Activated B cell treated with CpG ODN at 0.5 μM for 24 hours (primary cell): ENCODE measurements around the gene KLHL42. TPM values are rescaled to one million over a fixed set of nuclear protein-coding genes. Genes with fewer than 3 reads are reported as not detected.

Experiments
- ATAC-seq: fragments of 200-7000 bp; cut with Tn5 transposase; one replicate; pipeline ENCODE4 v1.10.0; 2021; ENCODE audit warnings: low read depth, mild to moderate bottlenecking, moderate library complexity
- CTCF ChIA-PET: fragments of 350-600 bp; sonication (Branson Sonifier 250); formaldehyde crosslinking; loops from one replicate; lab custom pipeline; 2021; ENCODE audit warnings: antibody characterized with exemption; lab: Charles Lee
- POLR2A ChIA-PET: fragments of 350-600 bp; sonication (Branson Sonifier 250); formaldehyde crosslinking; loops from one replicate; lab custom pipeline; 2021; ENCODE audit warnings: antibody characterized with exemption; lab: Charles Lee
- DNase-seq: peaks from one replicate; pipeline ENCODE4 v3.0.0; 2022
- H3K27ac Mint-ChIP-seq: one replicate; pipeline ENCODE4 v1.8.0; 2020; ENCODE audit warnings: mixed read lengths
- H3K27me3 Mint-ChIP-seq: one replicate; pipeline ENCODE4 v1.8.0; 2021; ENCODE audit warnings: mixed read lengths
- H3K36me3 Mint-ChIP-seq: one replicate; pipeline ENCODE4 v1.8.0; 2021; ENCODE audit warnings: low read depth, mixed read lengths
- H3K4me1 Mint-ChIP-seq: one replicate; pipeline ENCODE4 v1.8.0; 2021; ENCODE audit warnings: mixed read lengths
- H3K4me3 Mint-ChIP-seq: one replicate; pipeline ENCODE4 v1.8.0; 2020; ENCODE audit warnings: mild to moderate bottlenecking, mixed read lengths
- H3K9me3 Mint-ChIP-seq: one replicate; pipeline ENCODE4 v1.8.0; 2020; ENCODE audit warnings: mixed read lengths
- intact Hi-C: fragments of 100-400 bp; cut with micrococcal nuclease; formaldehyde crosslinking; loops from one replicate; pipeline ENCODE4 v1.15.1; 2024
- total RNA-seq: library from RNA; stranded (reverse); gene quantifications from 2 replicates; pipeline ENCODE4 v1.2.3, GENCODE V29; 2022
- TF ChIP-seq, protein P1 (sequence below): fragments of 200-600 bp; IDR thresholded peaks from one replicate; pipeline ENCODE4 v1.8.0; 2022; ENCODE audit warnings: antibody characterized with exemption, mild to moderate bottlenecking

KLHL42 gene
- total RNA-seq, 1 donor from 2014 or later = 19.3 TPM

DNA sequence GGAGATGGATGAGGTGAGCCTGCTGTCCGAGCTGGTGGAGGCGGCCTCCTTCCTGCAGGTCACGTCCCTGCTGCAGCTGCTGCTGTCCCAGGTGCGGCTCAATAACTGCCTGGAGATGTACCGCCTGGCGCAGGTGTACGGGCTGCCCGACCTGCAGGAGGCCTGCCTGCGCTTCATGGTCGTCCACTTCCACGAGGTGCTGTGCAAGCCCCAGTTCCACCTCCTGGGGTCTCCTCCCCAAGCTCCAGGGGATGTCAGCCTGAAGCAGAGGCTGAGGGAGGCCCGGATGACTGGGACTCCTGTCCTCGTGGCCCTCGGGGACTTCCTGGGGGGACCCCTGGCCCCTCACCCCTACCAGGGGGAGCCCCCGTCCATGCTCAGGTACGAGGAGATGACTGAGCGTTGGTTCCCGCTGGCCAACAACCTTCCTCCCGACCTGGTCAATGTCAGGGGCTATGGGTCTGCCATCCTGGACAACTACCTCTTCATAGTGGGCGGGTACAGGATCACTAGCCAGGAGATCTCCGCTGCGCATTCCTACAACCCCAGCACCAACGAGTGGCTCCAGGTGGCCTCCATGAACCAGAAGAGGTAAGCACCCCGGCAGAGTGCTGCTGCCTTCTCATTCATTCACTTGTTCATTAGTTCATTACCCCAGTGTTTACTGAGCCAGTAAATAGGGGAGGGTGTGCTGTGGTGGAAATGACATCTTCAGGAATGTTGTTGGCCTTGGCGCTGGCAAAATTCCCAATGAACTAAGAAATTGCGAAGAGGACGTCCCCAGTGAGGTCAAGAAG is 777 bp downstream of the KLHL42 start:
- POLR2A ChIA-PET = interaction anchor here (0.8 to 2.2 kb wide), 6 partner anchors 8 to 410 kb away, joined by 3 to 26 read pairs (median 4); partner anchors contain the start of genes CCDC91 and MRPS35
- DNase-seq (no peak), ATAC-seq (peak; percentile 6)
- H3K4me1 Mint-ChIP-seq = peaks cover 31% of the 10 kb centered on the region
- peak overlapping the region; percentile 82 for H3K4me3 Mint-ChIP-seq
- TF ChIP-seq, protein P1, sequence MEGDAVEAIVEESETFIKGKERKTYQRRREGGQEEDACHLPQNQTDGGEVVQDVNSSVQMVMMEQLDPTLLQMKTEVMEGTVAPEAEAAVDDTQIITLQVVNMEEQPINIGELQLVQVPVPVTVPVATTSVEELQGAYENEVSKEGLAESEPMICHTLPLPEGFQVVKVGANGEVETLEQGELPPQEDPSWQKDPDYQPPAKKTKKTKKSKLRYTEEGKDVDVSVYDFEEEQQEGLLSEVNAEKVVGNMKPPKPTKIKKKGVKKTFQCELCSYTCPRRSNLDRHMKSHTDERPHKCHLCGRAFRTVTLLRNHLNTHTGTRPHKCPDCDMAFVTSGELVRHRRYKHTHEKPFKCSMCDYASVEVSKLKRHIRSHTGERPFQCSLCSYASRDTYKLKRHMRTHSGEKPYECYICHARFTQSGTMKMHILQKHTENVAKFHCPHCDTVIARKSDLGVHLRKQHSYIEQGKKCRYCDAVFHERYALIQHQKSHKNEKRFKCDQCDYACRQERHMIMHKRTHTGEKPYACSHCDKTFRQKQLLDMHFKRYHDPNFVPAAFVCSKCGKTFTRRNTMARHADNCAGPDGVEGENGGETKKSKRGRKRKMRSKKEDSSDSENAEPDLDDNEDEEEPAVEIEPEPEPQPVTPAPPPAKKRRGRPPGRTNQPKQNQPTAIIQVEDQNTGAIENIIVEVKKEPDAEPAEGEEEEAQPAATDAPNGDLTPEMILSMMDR = no peak
- no peaks in the 10 kb centered on the region for H3K27me3 Mint-ChIP-seq
- peaks cover 8% of the 10 kb centered on the region for H3K36me3 Mint-ChIP-seq
- H3K27ac Mint-ChIP-seq = peak overlapping the region; percentile 70
- H3K9me3 Mint-ChIP-seq = no peaks in the 10 kb centered on the region
- intact Hi-C loops = loop anchor here (1.0 to 5.0 kb wide), 5 partner anchors 42 to 411 kb away; partner anchors contain the start of genes CCDC91 and MRPS35
- CTCF ChIA-PET = interaction anchor here (1.1 to 1.9 kb wide), 3 partner anchors 40 to 46 kb away, joined by 3 to 5 read pairs (median 4); no protein-coding TSS in a partner anchor

DNA sequence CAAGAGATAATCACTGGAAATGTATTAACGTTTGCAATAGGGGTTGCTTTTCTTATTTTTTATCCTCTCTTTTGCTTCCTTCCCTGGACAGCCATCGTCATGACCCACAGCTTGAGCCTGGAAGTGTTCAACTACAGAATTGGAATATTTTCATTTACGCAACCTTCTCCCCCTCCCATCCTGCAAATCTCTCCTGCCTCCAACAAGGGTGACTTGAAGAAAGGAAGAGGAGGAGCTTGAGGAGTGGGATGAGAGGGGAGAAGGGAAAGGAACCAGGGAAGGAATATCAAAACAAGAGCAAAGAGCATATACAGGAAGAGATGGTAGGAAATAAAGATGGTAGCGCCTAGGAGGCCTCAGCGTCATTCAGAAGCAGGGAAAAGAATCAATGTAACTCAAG is 1.6 kb downstream of the KLHL42 start:
- POLR2A ChIA-PET = no interaction called here
- DNase-seq (no peak), ATAC-seq (no peak)
- Mint-ChIP-seq H3K9me3 (no peaks in the 10 kb centered on the region), H3K27ac (no peak overlapping the region), H3K4me1 (peaks cover 33% of the 10 kb centered on the region), H3K36me3 (peaks cover 10% of the 10 kb centered on the region), H3K4me3 (peak overlapping the region; percentile 82), H3K27me3 (no peaks in the 10 kb centered on the region)
- TF ChIP-seq, protein P1 = no peak
- intact Hi-C loops = loop anchor here (2.0 to 5.0 kb wide), 3 partner anchors 41 to 411 kb away; partner anchors contain the start of gene CCDC91
- CTCF ChIA-PET = no interaction called here

DNA sequence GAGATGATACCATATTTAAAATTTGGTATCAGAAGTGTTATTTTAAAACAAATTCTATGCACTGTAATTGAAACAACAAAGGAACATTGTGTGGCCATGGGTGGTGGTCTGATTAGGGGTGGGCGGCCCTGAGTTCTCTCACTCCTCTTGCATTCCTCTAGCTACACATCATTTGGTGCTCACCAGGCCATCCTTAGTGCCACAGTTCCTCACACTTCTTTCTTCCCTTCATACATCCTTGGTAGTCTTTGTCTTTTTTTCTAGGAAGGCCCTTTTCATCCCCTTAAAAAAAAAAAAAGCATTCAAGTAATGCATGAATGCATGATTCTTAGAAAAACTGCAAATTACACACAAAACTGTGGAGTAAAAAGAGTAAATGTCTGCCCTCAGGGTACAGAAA is 2.4 kb downstream of the KLHL42 start:
- peaks cover 10% of the 10 kb centered on the region for H3K36me3 Mint-ChIP-seq
- peak overlapping the region; percentile 20 for H3K4me3 Mint-ChIP-seq
- peaks cover 33% of the 10 kb centered on the region for H3K4me1 Mint-ChIP-seq
- POLR2A ChIA-PET = interaction anchor here (0.7 kb wide), 1 partner anchor 11 kb away, joined by 3 read pairs; no protein-coding TSS in a partner anchor
- ATAC-seq (no peak), DNase-seq (no peak)
- H3K27ac Mint-ChIP-seq = no peak overlapping the region
- TF ChIP-seq, protein P1 = no peak
- no peaks in the 10 kb centered on the region for H3K27me3 Mint-ChIP-seq
- intact Hi-C loops = loop anchor here (5.0 kb wide), 2 partner anchors 50 to 410 kb away; partner anchors contain the start of gene CCDC91
- CTCF ChIA-PET = no interaction called here
- no peaks in the 10 kb centered on the region for H3K9me3 Mint-ChIP-seq

DNA sequence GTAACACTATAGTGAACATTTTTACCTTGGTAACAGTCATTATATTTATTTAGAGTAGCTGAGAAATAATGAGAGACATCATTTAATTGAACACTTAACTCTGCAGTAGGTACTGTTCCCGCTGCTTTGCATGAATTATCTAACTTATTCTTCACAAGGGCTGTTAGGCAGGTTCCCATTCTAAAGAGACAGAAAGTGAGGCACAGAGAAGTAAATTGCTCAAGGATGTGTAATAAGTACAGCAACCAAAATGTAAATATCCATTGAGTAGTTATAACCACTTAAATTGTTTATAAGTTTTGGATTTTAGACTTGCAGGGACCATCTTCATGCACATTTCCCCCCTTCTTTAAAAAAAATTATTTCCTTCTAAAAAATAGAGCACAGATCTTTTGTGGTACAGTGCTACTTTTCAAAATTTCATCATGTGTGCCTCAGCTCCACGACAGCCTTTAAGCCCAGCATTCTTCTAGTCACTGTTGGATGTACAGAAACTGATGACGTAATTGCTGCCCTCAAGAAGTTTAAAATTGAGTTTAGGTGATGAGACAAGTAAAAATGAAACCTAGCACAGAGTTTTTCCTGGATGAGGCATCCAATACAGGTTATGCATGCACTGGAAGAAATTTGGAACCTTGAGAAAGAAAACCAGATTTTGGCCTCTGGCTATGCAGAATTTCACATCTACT is 6.0 kb downstream of the KLHL42 start:
- intact Hi-C loops = no loop called here
- H3K27me3 Mint-ChIP-seq = no peaks in the 10 kb centered on the region
- POLR2A ChIA-PET = no interaction called here
- H3K27ac Mint-ChIP-seq = no peak overlapping the region
- H3K4me1 Mint-ChIP-seq = peaks cover 22% of the 10 kb centered on the region
- DNase-seq (no peak), ATAC-seq (no peak)
- CTCF ChIA-PET = no interaction called here
- TF ChIP-seq, protein P1 = no peak
- no peaks in the 10 kb centered on the region for H3K9me3 Mint-ChIP-seq
- H3K36me3 Mint-ChIP-seq = peaks cover 21% of the 10 kb centered on the region
- no peak overlapping the region for H3K4me3 Mint-ChIP-seq

DNA sequence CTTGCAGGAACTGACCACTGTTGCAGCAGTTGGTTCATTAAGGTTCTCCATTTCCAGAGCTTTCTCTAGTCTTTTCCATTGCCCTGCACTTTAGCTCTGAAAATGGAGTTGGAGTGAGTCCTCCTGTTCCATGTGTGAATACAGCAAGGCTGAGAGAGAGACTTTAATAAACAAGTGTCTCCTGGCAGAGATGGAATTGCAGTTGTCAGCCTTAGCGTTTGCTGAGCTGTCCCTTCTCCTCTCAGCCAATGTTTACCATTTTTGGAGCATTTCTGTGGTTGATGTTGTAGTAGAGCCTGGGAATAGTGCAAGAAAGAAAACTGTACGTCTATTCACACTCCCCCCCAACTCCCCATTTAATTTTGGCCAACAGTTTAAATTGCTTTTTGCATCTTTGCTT is 7.5 kb downstream of the KLHL42 start:
- Mint-ChIP-seq H3K27me3 (no peaks in the 10 kb centered on the region), H3K27ac (no peak overlapping the region), H3K36me3 (peaks cover 29% of the 10 kb centered on the region), H3K4me1 (peaks cover 7% of the 10 kb centered on the region), H3K9me3 (no peaks in the 10 kb centered on the region), H3K4me3 (no peak overlapping the region)
- no peak for DNase-seq
- no peak for ATAC-seq
- intact Hi-C loops = no loop called here
- CTCF ChIA-PET = interaction anchor here (1.2 kb wide), 1 partner anchor 34 kb away, joined by 3 read pairs; no protein-coding TSS in a partner anchor
- POLR2A ChIA-PET = no interaction called here
- TF ChIP-seq, protein P1 = no peak
